Nephron (organoid): ENCODE data around the gene JSRP1.

Experiments used
- H3K27ac Mint-ChIP-seq, 3 experiments: 2 replicates each; pipeline ENCODE4 v1.8.0; 2020; ENCODE audit warnings: mixed read lengths in 3 of 3, mild to moderate bottlenecking in 2 of 3, moderate library complexity in 1 of 3
- H3K27me3 Mint-ChIP-seq: 2 replicates; pipeline ENCODE4 v1.8.0; 2021; ENCODE audit warnings: low read depth, mild to moderate bottlenecking, moderate library complexity, mixed read lengths
- H3K36me3 Mint-ChIP-seq: 2 replicates; pipeline ENCODE4 v1.8.0; 2020; ENCODE audit warnings: low read depth, mixed read lengths
- H3K4me1 Mint-ChIP-seq: 2 replicates; pipeline ENCODE4 v1.8.0; 2020; ENCODE audit warnings: mixed read lengths
- H3K4me3 Mint-ChIP-seq, 3 experiments: 2 replicates each; pipeline ENCODE4 v1.8.0; 2020; ENCODE audit warnings: mild to moderate bottlenecking in 3 of 3, mixed read lengths in 3 of 3, moderate library complexity in 2 of 3
- H3K9me3 Mint-ChIP-seq: 2 replicates; pipeline ENCODE4 v1.8.0; 2020; ENCODE audit warnings: mixed read lengths
- TF ChIP-seq, protein P1 (sequence below), 3 experiments: fragments of 200-600 bp; sonication (generic); IDR thresholded peaks; one replicate each; pipeline ENCODE4 v1.5.0; 2021; ENCODE audit warnings: antibody characterized with exemption in 3 of 3; ENCODE audit not compliant: unreplicated experiment in 3 of 3

Gene JSRP1

DNA sequence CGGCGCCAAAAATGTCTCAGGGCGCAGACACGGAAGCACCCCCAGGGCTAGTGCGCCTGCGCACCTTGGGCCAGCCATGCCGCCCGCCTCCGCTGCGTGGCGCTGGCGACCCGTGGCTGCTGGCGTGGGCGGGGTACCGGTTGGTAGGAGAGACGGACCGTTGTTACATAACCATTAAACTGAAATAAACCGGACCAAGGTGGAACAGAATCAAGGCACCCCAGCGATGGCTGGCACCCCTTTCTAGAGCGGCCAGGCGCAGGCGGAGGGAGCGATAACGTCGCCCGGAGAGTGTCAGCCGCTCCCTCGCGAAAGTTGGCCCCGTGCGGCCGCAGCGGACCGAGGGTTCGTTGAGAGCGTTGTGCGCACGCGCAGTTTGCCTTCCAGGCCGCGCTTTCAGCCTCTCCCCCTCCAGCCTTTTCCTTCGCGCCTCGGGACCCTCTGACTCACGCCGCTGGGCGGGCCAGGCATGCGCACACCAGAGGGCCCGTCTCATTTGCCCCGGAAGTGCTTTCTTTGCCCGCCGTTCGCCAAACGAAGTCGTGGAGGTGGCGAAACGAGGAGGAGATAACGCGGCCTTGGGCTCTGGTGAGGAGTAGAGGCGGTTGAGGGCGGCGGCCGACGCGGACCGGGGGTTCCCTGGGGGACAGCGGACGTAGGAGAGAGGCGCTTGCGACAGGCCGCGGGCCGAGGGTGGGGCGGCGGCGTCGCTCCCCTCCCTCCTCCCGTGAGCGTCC is 19.7 kb downstream of the JSRP1 start, which contains the start of the genes PLEKHJ1 and SF3A2:
Gene PLEKHJ1 (minus strand): TSS at position 16 of the 737 bp plus-strand sequence. CDS start 81 bp downstream, outside the sequence.
Gene SF3A2 (plus strand): TSS at position 511 of the 737 bp plus-strand sequence. CDS start 6,595 bp downstream, outside the sequence.
- H3K9me3 Mint-ChIP-seq: no peaks in the 10 kb centered on the region
- H3K27ac Mint-ChIP-seq: peak within 1 kb of the TSS; percentile 99 to 100 (median 99)
- TF ChIP-seq, protein P1, sequence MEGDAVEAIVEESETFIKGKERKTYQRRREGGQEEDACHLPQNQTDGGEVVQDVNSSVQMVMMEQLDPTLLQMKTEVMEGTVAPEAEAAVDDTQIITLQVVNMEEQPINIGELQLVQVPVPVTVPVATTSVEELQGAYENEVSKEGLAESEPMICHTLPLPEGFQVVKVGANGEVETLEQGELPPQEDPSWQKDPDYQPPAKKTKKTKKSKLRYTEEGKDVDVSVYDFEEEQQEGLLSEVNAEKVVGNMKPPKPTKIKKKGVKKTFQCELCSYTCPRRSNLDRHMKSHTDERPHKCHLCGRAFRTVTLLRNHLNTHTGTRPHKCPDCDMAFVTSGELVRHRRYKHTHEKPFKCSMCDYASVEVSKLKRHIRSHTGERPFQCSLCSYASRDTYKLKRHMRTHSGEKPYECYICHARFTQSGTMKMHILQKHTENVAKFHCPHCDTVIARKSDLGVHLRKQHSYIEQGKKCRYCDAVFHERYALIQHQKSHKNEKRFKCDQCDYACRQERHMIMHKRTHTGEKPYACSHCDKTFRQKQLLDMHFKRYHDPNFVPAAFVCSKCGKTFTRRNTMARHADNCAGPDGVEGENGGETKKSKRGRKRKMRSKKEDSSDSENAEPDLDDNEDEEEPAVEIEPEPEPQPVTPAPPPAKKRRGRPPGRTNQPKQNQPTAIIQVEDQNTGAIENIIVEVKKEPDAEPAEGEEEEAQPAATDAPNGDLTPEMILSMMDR (IDR thresholded peaks at IDR 0.05; ENCODE audit: unreplicated experiment in 3 of 3): peak; percentile 98 to 99 (median 99)
- H3K27me3 Mint-ChIP-seq: no peaks in the 10 kb centered on the region
- peak within 1 kb of the TSS; percentile 97 to 100 (median 98) for H3K4me3 Mint-ChIP-seq
- peaks cover 51% of the 10 kb centered on the region for H3K4me1 Mint-ChIP-seq
- H3K36me3 Mint-ChIP-seq: peaks cover 21% of the 10 kb centered on the region

GRCh38 chr19:2236064-2236313 is 20.2 kb downstream of the JSRP1 start:
- Mint-ChIP-seq H3K27me3 (no peaks in the 10 kb centered on the region), H3K4me1 (peaks cover 46% of the 10 kb centered on the region), H3K27ac (peak overlapping the region; percentile 99 to 100 (median 99)), H3K36me3 (peaks cover 21% of the 10 kb centered on the region), H3K4me3 (peak overlapping the region; percentile 96 to 100 (median 97)), H3K9me3 (no peaks in the 10 kb centered on the region)
- TF ChIP-seq, protein P1 (IDR thresholded peaks at IDR 0.05; ENCODE audit: unreplicated experiment in 3 of 3): no peak

DNA sequence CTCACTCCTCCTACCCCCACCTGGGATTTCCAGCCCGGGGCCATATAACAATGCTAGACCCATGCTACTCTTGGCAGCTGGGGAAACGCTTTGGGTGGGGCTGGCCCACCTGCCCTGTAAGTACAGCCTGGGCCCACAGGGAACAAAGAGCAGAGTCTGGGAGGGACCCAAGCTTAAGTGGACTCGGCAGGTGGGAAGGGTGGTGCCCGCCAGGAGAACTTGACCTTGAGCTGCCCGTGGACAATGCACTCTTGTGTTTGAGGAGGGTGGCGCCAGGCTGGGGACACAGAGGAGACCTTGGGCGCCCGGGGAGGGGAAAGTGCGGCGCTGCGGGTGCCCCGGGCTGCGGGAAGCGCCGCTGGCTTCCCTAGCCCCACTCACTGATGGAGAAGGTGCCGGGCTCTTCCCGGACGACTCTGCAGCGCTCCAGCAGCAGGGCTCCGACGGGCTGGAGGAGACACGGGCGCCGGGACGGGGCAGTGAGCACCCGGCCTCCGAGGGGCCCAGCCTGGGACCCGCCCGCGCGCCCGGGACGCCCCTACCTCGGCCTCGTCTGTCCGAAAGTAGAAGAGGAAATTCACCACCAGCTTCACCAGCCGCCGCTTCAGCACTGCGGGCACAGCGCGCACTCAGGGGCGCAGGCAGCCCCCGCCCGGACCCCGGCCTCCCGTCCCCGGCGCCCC is 20.7 kb downstream of the JSRP1 start:
- Mint-ChIP-seq H3K36me3 (peaks cover 22% of the 10 kb centered on the region), H3K27ac (peak overlapping the region; percentile 89 to 97 (median 94)), H3K4me1 (peaks cover 42% of the 10 kb centered on the region), H3K27me3 (no peaks in the 10 kb centered on the region), H3K9me3 (no peaks in the 10 kb centered on the region), H3K4me3 (peak overlapping the region; percentile 97 to 100 (median 98))
- TF ChIP-seq, protein P1 (IDR thresholded peaks at IDR 0.05; ENCODE audit: unreplicated experiment in 3 of 3): no peak

DNA sequence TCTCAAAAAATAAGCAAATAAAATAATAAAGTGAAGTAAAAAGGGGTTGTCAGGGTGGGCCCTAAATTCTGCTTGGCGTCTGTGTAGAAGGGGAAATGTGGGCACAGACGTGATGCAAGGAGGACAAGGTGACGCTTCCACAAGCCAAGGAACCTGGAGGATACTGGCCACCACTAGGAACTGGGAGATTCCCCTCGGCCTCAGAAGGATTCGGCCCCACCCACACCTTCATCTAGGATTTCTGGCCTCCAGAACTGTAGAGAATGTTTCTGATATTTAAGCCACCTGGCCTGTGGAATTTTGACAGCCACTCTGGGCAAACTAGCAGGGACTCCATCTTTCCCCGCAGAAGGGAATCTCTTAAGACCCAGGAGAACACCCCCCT is 21.2 kb downstream of the JSRP1 start:
- peaks cover 24% of the 10 kb centered on the region for H3K36me3 Mint-ChIP-seq
- peak overlapping the region; percentile 97 to 100 (median 98) for H3K4me3 Mint-ChIP-seq
- TF ChIP-seq, protein P1 (IDR thresholded peaks at IDR 0.05; ENCODE audit: unreplicated experiment in 3 of 3): no peak
- H3K9me3 Mint-ChIP-seq: no peaks in the 10 kb centered on the region
- no peaks in the 10 kb centered on the region for H3K27me3 Mint-ChIP-seq
- H3K27ac Mint-ChIP-seq: peak overlapping the region; percentile 89 to 97 (median 94)
- H3K4me1 Mint-ChIP-seq: peaks cover 36% of the 10 kb centered on the region

- peak overlapping the region; percentile 19 to 51 (median 41) for H3K27ac Mint-ChIP-seq
- H3K36me3 Mint-ChIP-seq: peaks cover 20% of the 10 kb centered on the region
- H3K27me3 Mint-ChIP-seq: no peaks in the 10 kb centered on the region
- H3K4me1 Mint-ChIP-seq: peaks cover 26% of the 10 kb centered on the region
- no peaks in the 10 kb centered on the region for H3K9me3 Mint-ChIP-seq
- TF ChIP-seq, protein P1 (IDR thresholded peaks at IDR 0.05; ENCODE audit: unreplicated experiment in 3 of 3): no peak
- peak overlapping the region; percentile 97 to 100 (median 98) for H3K4me3 Mint-ChIP-seq
Measured at GRCh38 chr19:2233601-2234280, 22.5 kb downstream of the JSRP1 start.
